Limb (tissue), 2 donors: ENCODE data around the gene USP13.
A peak's percentile ranks its signal among the peaks of the same experiment; 100 is the strongest.

ENCODE experiments used
- DNase-seq, 2 donors: peaks; one replicate each; pipeline ENCODE4 v3.0.0-alpha.2; 2016; ENCODE audit errors: extremely low spot score in 2 of 2

USP13 gene

GRCh38 chr3:179732661-179733348 is 80.0 kb downstream of the USP13 start:
- no peak for DNase-seq

- no peak for DNase-seq
These were observed 81.0 kb downstream of the USP13 start for GRCh38 chr3:179733797-179734196.

GRCh38 chr3:179734497-179735281 is 81.8 kb downstream of the USP13 start:
- no peak for DNase-seq

GRCh38 chr3:179735321-179735720 is 82.5 kb downstream of the USP13 start:
- DNase-seq, result no peak

- DNase-seq, result no peak
These were observed 86.2 kb downstream of the USP13 start for GRCh38 chr3:179738998-179739397.

GRCh38 chr3:179739816-179740594 is 87.2 kb downstream of the USP13 start:
- DNase-seq, result no peak

GRCh38 chr3:179743913-179744312 is 91.1 kb downstream of the USP13 start:
- no peak for DNase-seq

GRCh38 chr3:179744667-179745066 is 91.8 kb downstream of the USP13 start:
- DNase-seq, result no peak

GRCh38 chr3:179745079-179745478 is 92.2 kb downstream of the USP13 start:
- DNase-seq, result no peak

- no peak for DNase-seq
These were observed 92.9 kb downstream of the USP13 start for GRCh38 chr3:179745716-179746115.

GRCh38 chr3:179750720-179751328 is 98.0 kb downstream of the USP13 start:
- peak in 1 of 2 donors; percentile 40 for DNase-seq

- DNase-seq, result no peak
These were observed 108.1 kb downstream of the USP13 start for GRCh38 chr3:179760944-179761343.

- DNase-seq, result no peak
These were observed 112.6 kb downstream of the USP13 start for GRCh38 chr3:179765396-179765795.

GRCh38 chr3:179766416-179767133 is 113.7 kb downstream of the USP13 start:
- DNase-seq, result no peak

- DNase-seq, result peak in 1 of 2 donors; percentile 40
These were observed 115.2 kb downstream of the USP13 start for GRCh38 chr3:179768080-179768479.

GRCh38 chr3:179769411-179770247 is 116.8 kb downstream of the USP13 start:
- DNase-seq, result no peak

GRCh38 chr3:179771797-179772196 is 119.0 kb downstream of the USP13 start:
- DNase-seq, result no peak

- no peak for DNase-seq
These were observed 119.5 kb downstream of the USP13 start for GRCh38 chr3:179772297-179772696.

- no peak for DNase-seq
These were observed 122.7 kb downstream of the USP13 start for GRCh38 chr3:179775416-179776122.
